Right atrium auricular region (tissue), 2 donors: ENCODE measurements around the gene NRCAM. TPM values are rescaled to one million over a fixed set of nuclear protein-coding genes. Genes with fewer than 3 reads are reported as not detected.

ENCODE experiments used
- DNase-seq: peaks from one replicate; pipeline ENCODE4 v3.0.0-alpha.2; 2019; ENCODE audit warnings: low spot score
- H3K27ac ChIP-seq, 2 donors: fragments of 200-600 bp; sonication (generic); 1 replicate in 1 of 2; 2 replicates in 1 of 2; pipeline ENCODE4 v1.5.1; 2016 to 2019
- H3K27me3 ChIP-seq, 2 donors: fragments of 200-600 bp; sonication (generic); one replicate each; pipeline versions ENCODE4 v1.5.1 to v1.6.0; 2017 to 2019
- H3K36me3 ChIP-seq: fragments of 200-600 bp; sonication (generic); one replicate; pipeline ENCODE4 v1.5.1; 2016
- H3K4me1 ChIP-seq, 2 donors: fragments of 200-600 bp; sonication (generic); one replicate each; pipeline versions ENCODE4 v1.5.1 to v1.6.0; 2017 to 2019
- H3K4me3 ChIP-seq, 2 donors: fragments of 200-600 bp; sonication (generic); 1 replicate in 1 of 2; 2 replicates in 1 of 2; pipeline ENCODE4 v1.5.1; 2017 to 2019; ENCODE audit warnings: mild to moderate bottlenecking in 1 of 2, moderate library complexity in 1 of 2
- H3K9me3 ChIP-seq, 2 donors: fragments of 200-600 bp; sonication (generic); one replicate each; pipeline ENCODE4 v1.5.1; 2019
- total RNA-seq, 2 donors: library from RNA; depleted of rRNA; stranded (reverse); fragments of >200 nt; gene quantifications; one replicate each; pipeline ENCODE4 v1.1.0, GENCODE V29; 2016
- TF ChIP-seq, protein P1 (sequence below), 2 donors: fragments of 200-600 bp; sonication (generic); IDR thresholded peaks; one replicate each; pipeline ENCODE4 v1.5.1; 2019; ENCODE audit warnings: antibody characterized with exemption in 2 of 2

The NRCAM gene
- total RNA-seq, 2 donors from 2014 or later, result 0.63 to 0.93 TPM

DNA sequence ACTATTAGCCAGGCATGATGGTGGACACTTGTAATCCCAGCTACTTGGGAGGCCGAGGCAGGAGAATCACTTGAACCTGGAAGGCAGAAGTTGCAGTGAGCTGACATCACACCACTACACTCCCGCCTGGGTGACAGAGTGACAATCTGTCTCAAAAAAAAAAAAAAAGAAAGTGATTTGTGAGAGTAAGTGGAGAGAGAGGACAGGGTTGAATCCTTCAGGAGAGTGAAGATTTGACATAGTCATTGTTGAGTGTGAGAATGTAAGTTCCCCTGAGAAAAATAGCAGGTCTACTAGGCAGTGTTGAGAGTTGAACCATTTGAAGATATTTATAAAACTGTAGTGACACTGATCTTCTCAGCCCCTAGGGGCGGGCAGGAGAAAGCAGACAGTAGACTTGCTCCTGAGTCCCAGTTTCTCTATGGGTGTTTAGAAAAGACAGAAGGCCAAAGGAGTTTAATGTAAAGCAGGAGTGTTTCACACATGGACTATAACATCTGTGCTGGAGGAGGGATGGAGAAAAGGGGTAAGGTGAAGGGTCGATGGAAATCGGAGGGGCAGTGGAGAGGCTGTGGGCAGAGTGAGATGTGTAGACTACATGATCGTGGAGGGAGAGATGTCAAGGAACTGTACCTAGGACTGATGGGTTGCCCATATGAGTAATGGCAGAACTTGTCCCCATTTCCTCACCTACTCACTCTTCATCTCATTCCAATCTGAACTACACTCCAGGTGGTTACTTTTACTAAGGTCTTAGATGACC is 312.4 kb downstream of the NRCAM start:
- Histone ChIP-seq H3K4me3 (no peak overlapping the region), H3K27ac (no peak overlapping the region), H3K4me1 (peaks cover 0 to 4% of the 10 kb centered on the region in 2 donors), H3K36me3 (no peaks in the 10 kb centered on the region), H3K27me3 (no peaks in the 10 kb centered on the region), H3K9me3 (no peaks in the 10 kb centered on the region)
- TF ChIP-seq, protein P1, sequence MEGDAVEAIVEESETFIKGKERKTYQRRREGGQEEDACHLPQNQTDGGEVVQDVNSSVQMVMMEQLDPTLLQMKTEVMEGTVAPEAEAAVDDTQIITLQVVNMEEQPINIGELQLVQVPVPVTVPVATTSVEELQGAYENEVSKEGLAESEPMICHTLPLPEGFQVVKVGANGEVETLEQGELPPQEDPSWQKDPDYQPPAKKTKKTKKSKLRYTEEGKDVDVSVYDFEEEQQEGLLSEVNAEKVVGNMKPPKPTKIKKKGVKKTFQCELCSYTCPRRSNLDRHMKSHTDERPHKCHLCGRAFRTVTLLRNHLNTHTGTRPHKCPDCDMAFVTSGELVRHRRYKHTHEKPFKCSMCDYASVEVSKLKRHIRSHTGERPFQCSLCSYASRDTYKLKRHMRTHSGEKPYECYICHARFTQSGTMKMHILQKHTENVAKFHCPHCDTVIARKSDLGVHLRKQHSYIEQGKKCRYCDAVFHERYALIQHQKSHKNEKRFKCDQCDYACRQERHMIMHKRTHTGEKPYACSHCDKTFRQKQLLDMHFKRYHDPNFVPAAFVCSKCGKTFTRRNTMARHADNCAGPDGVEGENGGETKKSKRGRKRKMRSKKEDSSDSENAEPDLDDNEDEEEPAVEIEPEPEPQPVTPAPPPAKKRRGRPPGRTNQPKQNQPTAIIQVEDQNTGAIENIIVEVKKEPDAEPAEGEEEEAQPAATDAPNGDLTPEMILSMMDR (IDR thresholded peaks at IDR 0.05), result no peak
- DNase-seq, result no peak

GRCh38 chr7:108142675-108143259 is 313.5 kb downstream of the NRCAM start:
- H3K4me3 ChIP-seq, result no peak overlapping the region
- H3K36me3 ChIP-seq, result no peaks in the 10 kb centered on the region
- no peak overlapping the region for H3K27ac ChIP-seq
- TF ChIP-seq, protein P1 (IDR thresholded peaks at IDR 0.05), result no peak
- peaks cover 0 to 4% of the 10 kb centered on the region in 2 donors for H3K4me1 ChIP-seq
- H3K27me3 ChIP-seq, result no peaks in the 10 kb centered on the region
- no peak for DNase-seq
- no peaks in the 10 kb centered on the region for H3K9me3 ChIP-seq

- H3K36me3 ChIP-seq, result no peaks in the 10 kb centered on the region
Measured at GRCh38 chr7:108142180-108142579, 314.1 kb downstream of the NRCAM start.

GRCh38 chr7:108140671-108141070 is 315.6 kb downstream of the NRCAM start:
- no peak for DNase-seq
- H3K36me3 ChIP-seq, result no peaks in the 10 kb centered on the region
- H3K9me3 ChIP-seq, result no peaks in the 10 kb centered on the region
- H3K27me3 ChIP-seq, result no peaks in the 10 kb centered on the region
- H3K27ac ChIP-seq, result no peak overlapping the region
- TF ChIP-seq, protein P1 (IDR thresholded peaks at IDR 0.05), result no peak
- no peak overlapping the region for H3K4me3 ChIP-seq
- H3K4me1 ChIP-seq, result no peaks in the 10 kb centered on the region

More at GRCh38 chr7:108142180-108142579, 314.1 kb downstream of the NRCAM start:
- H3K4me3 ChIP-seq, result no peak overlapping the region
- no peak for DNase-seq
- H3K9me3 ChIP-seq, result no peaks in the 10 kb centered on the region
- no peaks in the 10 kb centered on the region for H3K27me3 ChIP-seq
- no peak overlapping the region for H3K27ac ChIP-seq
- H3K4me1 ChIP-seq, result peaks cover 0 to 4% of the 10 kb centered on the region in 2 donors
- TF ChIP-seq, protein P1 (IDR thresholded peaks at IDR 0.05), result no peak

- Histone ChIP-seq H3K27me3 (no peaks in the 10 kb centered on the region), H3K27ac (no peak overlapping the region), H3K4me1 (no peaks in the 10 kb centered on the region), H3K36me3 (no peaks in the 10 kb centered on the region), H3K4me3 (no peak overlapping the region), H3K9me3 (no peaks in the 10 kb centered on the region)
- TF ChIP-seq, protein P1 (IDR thresholded peaks at IDR 0.05), result no peak
- DNase-seq, result no peak
Measured at GRCh38 chr7:108138911-108139310, 317.3 kb downstream of the NRCAM start.
